Natural killer cell (primary cell): ENCODE data around the gene TENM3. TPM values are rescaled to one million over a fixed set of nuclear protein-coding genes. Genes with fewer than 3 reads are reported as not detected.

Experiments used
- ATAC-seq, 3 donors: fragments of 150-1000 bp in 2 of 3; fragments of 200-7000 bp in 1 of 3; cut with Tn5 transposase; 1 replicate in 1 of 3; 2 replicates in 2 of 3; pipeline ENCODE4 v1.10.0; 2021; ENCODE audit warnings: mild to moderate bottlenecking in 2 of 3, moderate library complexity in 2 of 3
- DNase-seq, 2 donors: peaks; one replicate each; pipeline versions ENCODE4 v3.0.0 to v3.0.0-alpha.2; 2013 to 2021; ENCODE audit warnings: mixed read lengths in 1 of 2
- H3K27ac ChIP-seq: one replicate; pipeline ENCODE4 v1.5.1; 2013; ENCODE audit warnings: mild to moderate bottlenecking, low read length
- H3K27me3 ChIP-seq: one replicate; pipeline ENCODE4 v1.6.1; 2013; ENCODE audit warnings: low read length; ENCODE audit not compliant: control insufficient read depth, insufficient read depth
- H3K36me3 ChIP-seq: one replicate; pipeline ENCODE4 v1.6.1; 2013; ENCODE audit warnings: low read length; ENCODE audit not compliant: control insufficient read depth, insufficient read depth
- H3K4me1 ChIP-seq: one replicate; pipeline ENCODE4 v1.6.1; 2013; ENCODE audit warnings: low read length; ENCODE audit not compliant: control insufficient read depth, insufficient read depth
- H3K4me3 ChIP-seq: one replicate; pipeline ENCODE4 v1.5.1; 2013; ENCODE audit warnings: low read length
- H3K9me3 ChIP-seq: one replicate; pipeline ENCODE4 v1.6.1; 2013; ENCODE audit warnings: low read length; ENCODE audit not compliant: control insufficient read depth, insufficient read depth
- H3K27ac Mint-ChIP-seq, 2 donors: one replicate each; pipeline ENCODE4 v1.8.0; 2022; ENCODE audit warnings: mild to moderate bottlenecking in 2 of 2, mixed read lengths in 2 of 2, moderate library complexity in 1 of 2
- H3K27me3 Mint-ChIP-seq, 2 donors: one replicate each; pipeline ENCODE4 v1.8.0; 2022; ENCODE audit warnings: low read depth in 2 of 2, mixed read lengths in 2 of 2
- H3K36me3 Mint-ChIP-seq: one replicate; pipeline ENCODE4 v1.8.0; 2022; ENCODE audit warnings: mixed read lengths
- H3K4me1 Mint-ChIP-seq, 2 donors: one replicate each; pipeline ENCODE4 v1.8.0; 2022; ENCODE audit warnings: mixed read lengths in 2 of 2
- H3K4me3 Mint-ChIP-seq: one replicate; pipeline ENCODE4 v1.8.0; 2022; ENCODE audit warnings: mild to moderate bottlenecking, moderate library complexity, mixed read lengths
- H3K9me3 Mint-ChIP-seq, 2 donors: one replicate each; pipeline ENCODE4 v1.8.0; 2022; ENCODE audit warnings: mixed read lengths in 2 of 2
- WGBS: methylation state at CpG from one replicate; pipeline ENCODE4 v1.1.7; 2013; ENCODE audit warnings: missing lambda C conversion rate; ENCODE audit not compliant: insufficient coverage; 5-methylcytosine and 5-hydroxymethylcytosine counted together
- intact Hi-C: fragments of 100-400 bp; cut with micrococcal nuclease; formaldehyde crosslinking; loops from one replicate; pipeline ENCODE4 v1.14.2; 2022
- total RNA-seq, 4 donors: library from RNA; stranded (reverse); fragments of 120-200 nt in 1 of 4; gene quantifications; one replicate each; pipeline versions ENCODE4 v1.2.3 to v1.2.4, GENCODE V29; 2013 to 2022
- TF ChIP-seq, protein P1 (sequence below): fragments of 200-600 bp; IDR thresholded peaks from one replicate; pipeline ENCODE4 v1.8.0; 2022; ENCODE audit warnings: antibody characterized with exemption

The TENM3 gene
- total RNA-seq, 3 donors from 2014 or later (not counting 1 experiment from before 2014, with no cell fraction given): not detected

DNA sequence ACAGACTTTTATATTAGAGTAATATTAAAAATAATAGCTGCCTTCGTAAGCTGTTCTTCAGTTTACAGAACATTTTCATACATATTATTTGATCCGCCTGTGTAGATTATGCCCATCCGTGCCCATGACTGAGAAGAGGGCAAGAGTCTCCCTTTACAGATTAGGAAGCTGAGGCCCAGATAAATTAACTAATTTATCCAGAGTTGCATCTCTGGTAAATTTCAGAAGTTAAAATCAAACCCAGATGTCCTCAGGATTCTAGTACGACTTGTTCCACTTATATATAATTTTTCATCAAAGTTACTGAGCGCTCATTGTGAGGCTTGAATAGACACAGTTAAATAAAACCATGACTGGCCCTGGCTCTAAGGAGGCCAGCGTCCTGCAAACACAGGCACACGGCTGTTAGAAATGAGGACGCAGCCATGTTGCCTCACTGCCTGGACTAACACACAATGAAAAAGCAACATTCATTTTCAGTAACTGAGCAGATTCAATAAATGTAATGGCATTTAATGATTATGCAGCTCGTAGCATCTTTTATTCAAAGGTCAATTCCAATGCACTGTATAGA, 148.0 kb downstream of the TENM3 start:
- no peaks in the 10 kb centered on the region for H3K36me3 ChIP-seq
- TF ChIP-seq, protein P1, sequence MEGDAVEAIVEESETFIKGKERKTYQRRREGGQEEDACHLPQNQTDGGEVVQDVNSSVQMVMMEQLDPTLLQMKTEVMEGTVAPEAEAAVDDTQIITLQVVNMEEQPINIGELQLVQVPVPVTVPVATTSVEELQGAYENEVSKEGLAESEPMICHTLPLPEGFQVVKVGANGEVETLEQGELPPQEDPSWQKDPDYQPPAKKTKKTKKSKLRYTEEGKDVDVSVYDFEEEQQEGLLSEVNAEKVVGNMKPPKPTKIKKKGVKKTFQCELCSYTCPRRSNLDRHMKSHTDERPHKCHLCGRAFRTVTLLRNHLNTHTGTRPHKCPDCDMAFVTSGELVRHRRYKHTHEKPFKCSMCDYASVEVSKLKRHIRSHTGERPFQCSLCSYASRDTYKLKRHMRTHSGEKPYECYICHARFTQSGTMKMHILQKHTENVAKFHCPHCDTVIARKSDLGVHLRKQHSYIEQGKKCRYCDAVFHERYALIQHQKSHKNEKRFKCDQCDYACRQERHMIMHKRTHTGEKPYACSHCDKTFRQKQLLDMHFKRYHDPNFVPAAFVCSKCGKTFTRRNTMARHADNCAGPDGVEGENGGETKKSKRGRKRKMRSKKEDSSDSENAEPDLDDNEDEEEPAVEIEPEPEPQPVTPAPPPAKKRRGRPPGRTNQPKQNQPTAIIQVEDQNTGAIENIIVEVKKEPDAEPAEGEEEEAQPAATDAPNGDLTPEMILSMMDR: no peak
- Mint-ChIP-seq H3K36me3 (no peaks in the 10 kb centered on the region), H3K27ac (no peak overlapping the region), H3K27me3 (no peaks in the 10 kb centered on the region), H3K9me3 (no peaks in the 10 kb centered on the region), H3K4me3 (no peak overlapping the region), H3K4me1 (no peaks in the 10 kb centered on the region)
- no peak overlapping the region for H3K27ac ChIP-seq
- intact Hi-C loops: no loop called here
- WGBS: 88% methylated on average over 8 of the region's 9 CpGs
- DNase-seq (no peak), ATAC-seq (no peak)
- H3K4me1 ChIP-seq: no peaks in the 10 kb centered on the region
- no peak overlapping the region for H3K4me3 ChIP-seq
- H3K27me3 ChIP-seq: no peaks in the 10 kb centered on the region
- H3K9me3 ChIP-seq: no peaks in the 10 kb centered on the region

DNA sequence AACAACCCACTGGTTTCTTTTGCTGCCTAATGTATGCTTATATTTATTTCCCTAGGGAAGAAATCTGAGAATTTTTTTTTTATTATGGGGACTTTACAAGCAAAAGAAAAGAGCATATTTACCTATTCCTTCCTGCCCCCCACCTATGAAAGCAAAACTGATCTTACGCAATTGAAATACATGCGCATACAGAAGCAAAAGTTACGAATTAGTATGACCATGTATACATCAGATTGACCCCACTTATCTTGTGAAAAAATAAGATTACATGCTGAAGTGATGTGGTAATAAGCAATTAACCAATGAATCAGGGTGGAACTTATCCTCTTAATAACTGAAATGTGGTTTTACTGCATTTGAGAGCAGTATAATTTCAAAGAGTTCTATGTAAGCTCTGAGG, 151.0 kb downstream of the TENM3 start:
- Histone ChIP-seq H3K9me3 (no peaks in the 10 kb centered on the region), H3K27ac (no peak overlapping the region), H3K4me1 (no peaks in the 10 kb centered on the region), H3K36me3 (no peaks in the 10 kb centered on the region), H3K27me3 (no peaks in the 10 kb centered on the region), H3K4me3 (no peak overlapping the region)
- Mint-ChIP-seq H3K4me1 (no peaks in the 10 kb centered on the region), H3K27ac (no peak overlapping the region), H3K4me3 (no peak overlapping the region), H3K9me3 (peaks cover 0 to 2% of the 10 kb centered on the region in 2 donors), H3K27me3 (no peaks in the 10 kb centered on the region), H3K36me3 (no peaks in the 10 kb centered on the region)
- DNase-seq: no peak
- TF ChIP-seq, protein P1: no peak
- no peak for ATAC-seq
- intact Hi-C loops: no loop called here
- no CpG with 5 or more reads among the region's 3 CpGs for WGBS

DNA sequence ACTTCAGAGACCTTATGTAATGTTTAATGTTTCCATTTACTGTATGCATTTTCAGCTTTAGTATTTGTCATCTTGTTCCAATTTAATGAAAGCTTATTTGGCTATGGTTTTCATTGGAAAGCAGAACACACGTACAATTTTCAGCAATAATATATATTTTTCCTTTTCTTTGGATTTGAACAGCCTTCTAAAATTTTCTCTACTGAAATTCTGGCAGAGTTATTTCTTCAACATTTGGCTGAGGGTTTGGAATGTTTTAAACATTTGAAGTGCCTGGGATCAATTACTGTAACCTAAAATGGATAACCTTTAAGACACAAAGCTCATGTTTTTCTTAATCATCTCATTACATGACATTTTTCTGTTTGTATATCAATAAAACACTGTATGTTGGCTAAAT, 156.9 kb downstream of the TENM3 start:
- Histone ChIP-seq H3K4me3 (no peak overlapping the region), H3K27me3 (no peaks in the 10 kb centered on the region), H3K27ac (no peak overlapping the region), H3K9me3 (no peaks in the 10 kb centered on the region), H3K4me1 (no peaks in the 10 kb centered on the region), H3K36me3 (no peaks in the 10 kb centered on the region)
- Mint-ChIP-seq H3K36me3 (no peaks in the 10 kb centered on the region), H3K27ac (no peak overlapping the region), H3K27me3 (no peaks in the 10 kb centered on the region), H3K4me3 (no peak overlapping the region), H3K9me3 (peaks cover 0 to 2% of the 10 kb centered on the region in 2 donors), H3K4me1 (no peaks in the 10 kb centered on the region)
- WGBS: no CpG with 5 or more reads among the region's 1 CpG
- TF ChIP-seq, protein P1: no peak
- no peak for DNase-seq
- ATAC-seq: no peak
- intact Hi-C loops: no loop called here

DNA sequence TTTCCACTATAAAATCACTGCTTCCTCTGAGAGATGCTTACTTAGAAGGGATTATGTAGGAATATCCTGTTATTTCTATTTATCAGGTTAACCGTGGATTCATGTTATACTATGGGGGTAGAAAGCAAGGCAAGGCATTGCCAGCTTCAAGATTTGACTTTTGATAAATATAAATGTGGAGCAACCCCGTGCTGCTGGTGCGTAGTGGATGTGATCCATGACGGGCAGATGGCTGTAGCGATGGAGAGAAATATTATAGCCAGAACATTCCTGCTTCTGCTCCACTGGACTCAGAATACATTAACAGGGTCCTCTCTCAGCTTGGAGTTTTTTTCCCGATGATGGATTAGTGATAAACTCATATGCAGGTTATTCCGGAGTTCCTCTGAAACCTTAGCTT, 157.6 kb downstream of the TENM3 start:
- Mint-ChIP-seq H3K27ac (no peak overlapping the region), H3K27me3 (no peaks in the 10 kb centered on the region), H3K4me3 (no peak overlapping the region), H3K36me3 (no peaks in the 10 kb centered on the region), H3K9me3 (peaks cover 0 to 6% of the 10 kb centered on the region in 2 donors), H3K4me1 (no peaks in the 10 kb centered on the region)
- Histone ChIP-seq H3K36me3 (no peaks in the 10 kb centered on the region), H3K4me1 (no peaks in the 10 kb centered on the region), H3K4me3 (no peak overlapping the region), H3K9me3 (no peaks in the 10 kb centered on the region), H3K27me3 (no peaks in the 10 kb centered on the region), H3K27ac (no peak overlapping the region)
- intact Hi-C loops: no loop called here
- TF ChIP-seq, protein P1: no peak
- 92% methylated on average over 7 of the region's 7 CpGs for WGBS
- DNase-seq: no peak
- no peak for ATAC-seq
